Measurements from ENCODE around the gene FAM20C. TPM values are rescaled to one million over a fixed set of nuclear protein-coding genes. Genes with fewer than 3 reads are reported as not detected.

The FAM20C gene
- polyA plus RNA-seq, 1 experiment = 32.5 TPM

- CTCF ChIA-PET = interaction anchor here (0.7 kb wide), 1 partner anchor 20 kb away, joined by 6 read pairs; no protein-coding TSS in a partner anchor
- no peak overlapping the region for H3K4me3 ChIP-seq (ENCODE audit: low read depth, low read length)
- no peaks in the 10 kb centered on the region for H3K27me3 ChIP-seq (ENCODE audit: control insufficient read depth, insufficient read depth, low read length)
- no peak for DNase-seq (ENCODE audit: low read depth)
- POLR2A ChIA-PET = interaction anchor here (0.6 kb wide), 2 partner anchors 11 to 41 kb away, joined by 3 to 4 read pairs; partner anchors contain the start of gene FAM20C
- no peak for TF ChIP-seq CTCF (IDR thresholded peaks at IDR 0.05; ENCODE audit: insufficient read depth, low read depth, low read length)
- H3K36me3 ChIP-seq (ENCODE audit: control insufficient read depth, insufficient read depth, low read length) = no peaks in the 10 kb centered on the region
These were observed 40.9 kb upstream of the FAM20C start for GRCh38 chr7:151346-152050.

- no peaks in the 10 kb centered on the region for H3K27me3 ChIP-seq (ENCODE audit: control insufficient read depth, insufficient read depth, low read length)
- no peak overlapping the region for H3K4me3 ChIP-seq (ENCODE audit: low read depth, low read length)
- POLR2A ChIA-PET = no interaction called here
- no peak for DNase-seq (ENCODE audit: low read depth)
- no peak for TF ChIP-seq CTCF (IDR thresholded peaks at IDR 0.05; ENCODE audit: insufficient read depth, low read depth, low read length)
- H3K36me3 ChIP-seq (ENCODE audit: control insufficient read depth, insufficient read depth, low read length) = no peaks in the 10 kb centered on the region
- CTCF ChIA-PET = no interaction called here
These were observed 39.5 kb upstream of the FAM20C start for GRCh38 chr7:152702-153391.

- ChIA-PET POLR2A (no interaction called here), CTCF (interaction anchor here (2.3 kb wide), 1 partner anchor 90 kb away, joined by 6 read pairs; no protein-coding TSS in a partner anchor)
- H3K27me3 ChIP-seq (ENCODE audit: control insufficient read depth, insufficient read depth, low read length) = no peaks in the 10 kb centered on the region
- no peak overlapping the region for H3K4me3 ChIP-seq (ENCODE audit: low read depth, low read length)
- no peak for TF ChIP-seq CTCF (IDR thresholded peaks at IDR 0.05; ENCODE audit: insufficient read depth, low read depth, low read length)
- DNase-seq (ENCODE audit: low read depth) = no peak
- H3K36me3 ChIP-seq (ENCODE audit: control insufficient read depth, insufficient read depth, low read length) = no peaks in the 10 kb centered on the region
These were observed 38.8 kb upstream of the FAM20C start for GRCh38 chr7:153604-154003.

GRCh38 chr7:154096-154799 is 38.1 kb upstream of the FAM20C start:
- DNase-seq (ENCODE audit: low read depth) = no peak
- no peaks in the 10 kb centered on the region for H3K36me3 ChIP-seq (ENCODE audit: control insufficient read depth, insufficient read depth, low read length)
- POLR2A ChIA-PET = no interaction called here
- H3K27me3 ChIP-seq (ENCODE audit: control insufficient read depth, insufficient read depth, low read length) = no peaks in the 10 kb centered on the region
- TF ChIP-seq CTCF (IDR thresholded peaks at IDR 0.05; ENCODE audit: insufficient read depth, low read depth, low read length) = no peak
- H3K4me3 ChIP-seq (ENCODE audit: low read depth, low read length) = no peak overlapping the region
- CTCF ChIA-PET = interaction anchor here (2.3 kb wide), 1 partner anchor 90 kb away, joined by 6 read pairs; no protein-coding TSS in a partner anchor

GRCh38 chr7:155469-155900 is 36.9 kb upstream of the FAM20C start:
- Histone ChIP-seq H3K36me3 (ENCODE audit: control insufficient read depth, insufficient read depth, low read length) (no peaks in the 10 kb centered on the region), H3K27me3 (ENCODE audit: control insufficient read depth, insufficient read depth, low read length) (no peaks in the 10 kb centered on the region), H3K4me3 (ENCODE audit: low read depth, low read length) (no peak overlapping the region)
- ChIA-PET POLR2A (no interaction called here), CTCF (interaction anchor here (2.3 kb wide), 1 partner anchor 92 kb away, joined by 6 read pairs; no protein-coding TSS in a partner anchor)
- no peak for TF ChIP-seq CTCF (IDR thresholded peaks at IDR 0.05; ENCODE audit: insufficient read depth, low read depth, low read length)
- no peak for DNase-seq (ENCODE audit: low read depth)

All from BJ (cell line).